Endothelial cell of umbilical vein (primary cell): ENCODE measurements around the gene KRTAP10-9.

Experiments used
- CTCF ChIP-seq, 2 donors: IDR thresholded peaks; 1 replicate in 1 of 2; 2 replicates in 1 of 2; pipeline ENCODE4 v1.5.1; 2011; ENCODE audit warnings: low read length in 2 of 2, mild to moderate bottlenecking in 2 of 2, moderate library complexity in 2 of 2, control low read depth in 1 of 2, inconsistent platforms in 1 of 2, low read depth in 1 of 2; ENCODE audit not compliant: insufficient read depth in 1 of 2; ENCODE audit errors: extremely low read depth in 1 of 2
- EZH2 ChIP-seq: IDR thresholded peaks from 2 replicates; pipeline ENCODE4 v1.6.1; 2012; ENCODE audit warnings: borderline replicate concordance, low read depth, mild to moderate bottlenecking, moderate library complexity, low read length, inconsistent platforms; ENCODE audit not compliant: severe bottlenecking
- GATA2 ChIP-seq: IDR thresholded peaks from 2 replicates; pipeline ENCODE4 v1.7.0; 2011; ENCODE audit warnings: low read depth, mild to moderate bottlenecking, moderate library complexity, mixed read lengths, low read length; ENCODE audit not compliant: insufficient read length, insufficient read depth
- JUN ChIP-seq: IDR thresholded peaks from 2 replicates; pipeline ENCODE4 v1.6.1; 2011; ENCODE audit warnings: borderline replicate concordance, low read depth; ENCODE audit not compliant: insufficient read length, insufficient read depth
- MYC ChIP-seq: IDR thresholded peaks from one replicate; pipeline ENCODE4 v1.6.1; 2011; ENCODE audit warnings: mild to moderate bottlenecking, low read depth, low read length
- POLR2A ChIP-seq: IDR thresholded peaks from 2 replicates; pipeline ENCODE4 v1.6.1; 2012; ENCODE audit warnings: low read depth, mild to moderate bottlenecking, control low read depth, low read length
- POLR2AphosphoS5 ChIP-seq: IDR thresholded peaks from 2 replicates; pipeline ENCODE4 v1.6.1; 2012; ENCODE audit warnings: low read depth, mild to moderate bottlenecking, control low read depth, low read length, moderate library complexity; ENCODE audit not compliant: insufficient read depth
- TF ChIP-seq, protein P1 (sequence below): IDR thresholded peaks from 2 replicates; pipeline ENCODE4 v1.6.1; 2011; ENCODE audit not compliant: insufficient read depth, insufficient read length

DNA sequence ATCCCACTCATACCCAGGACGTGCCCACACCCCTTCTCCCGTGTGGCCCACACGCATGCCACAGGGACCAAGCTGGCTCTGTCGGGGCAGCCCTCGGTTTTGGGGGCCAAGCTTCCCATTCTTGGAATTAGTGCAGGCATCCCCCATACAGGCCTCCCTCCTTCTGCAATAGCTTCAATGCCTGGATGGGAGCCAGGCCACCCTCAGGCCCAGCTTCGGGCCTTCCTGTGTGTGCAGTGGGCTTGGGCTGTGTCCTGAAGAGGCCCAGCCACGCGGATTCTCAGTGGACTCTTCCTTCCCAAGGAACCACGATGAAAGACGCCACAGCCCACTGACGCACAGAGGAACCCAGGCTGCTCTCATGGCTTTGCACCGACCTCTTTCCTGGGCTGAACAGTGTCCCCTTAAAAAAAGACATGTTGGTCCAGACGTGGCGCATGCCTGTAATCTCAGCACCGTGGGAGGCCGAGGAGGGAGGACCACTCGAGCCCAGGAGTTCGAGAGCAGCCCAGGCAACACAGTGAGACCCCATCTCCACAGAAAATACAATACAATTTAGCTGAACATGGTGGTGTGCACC is 22.7 kb downstream of the KRTAP10-9 start:
- TF ChIP-seq POLR2A (no peak), POLR2AphosphoS5 (no peak), CTCF (IDR thresholded peaks at IDR 0.05; ENCODE audit: extremely low read depth in 1 of 2, insufficient read depth in 1 of 2, low read depth in 1 of 2, low read length in 2 of 2) (no peak), GATA2 (no peak), MYC (no peak), EZH2 (no peak), JUN (no peak)
- TF ChIP-seq, protein P1, sequence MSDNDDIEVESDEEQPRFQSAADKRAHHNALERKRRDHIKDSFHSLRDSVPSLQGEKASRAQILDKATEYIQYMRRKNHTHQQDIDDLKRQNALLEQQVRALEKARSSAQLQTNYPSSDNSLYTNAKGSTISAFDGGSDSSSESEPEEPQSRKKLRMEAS: no peak
